ENCODE results near the gene TCF4.

TCF4 gene

GRCh38 chr18:55337138-55337537 lies 250.9 kb downstream of the TCF4 start:
- TF ChIP-seq, protein P1, sequence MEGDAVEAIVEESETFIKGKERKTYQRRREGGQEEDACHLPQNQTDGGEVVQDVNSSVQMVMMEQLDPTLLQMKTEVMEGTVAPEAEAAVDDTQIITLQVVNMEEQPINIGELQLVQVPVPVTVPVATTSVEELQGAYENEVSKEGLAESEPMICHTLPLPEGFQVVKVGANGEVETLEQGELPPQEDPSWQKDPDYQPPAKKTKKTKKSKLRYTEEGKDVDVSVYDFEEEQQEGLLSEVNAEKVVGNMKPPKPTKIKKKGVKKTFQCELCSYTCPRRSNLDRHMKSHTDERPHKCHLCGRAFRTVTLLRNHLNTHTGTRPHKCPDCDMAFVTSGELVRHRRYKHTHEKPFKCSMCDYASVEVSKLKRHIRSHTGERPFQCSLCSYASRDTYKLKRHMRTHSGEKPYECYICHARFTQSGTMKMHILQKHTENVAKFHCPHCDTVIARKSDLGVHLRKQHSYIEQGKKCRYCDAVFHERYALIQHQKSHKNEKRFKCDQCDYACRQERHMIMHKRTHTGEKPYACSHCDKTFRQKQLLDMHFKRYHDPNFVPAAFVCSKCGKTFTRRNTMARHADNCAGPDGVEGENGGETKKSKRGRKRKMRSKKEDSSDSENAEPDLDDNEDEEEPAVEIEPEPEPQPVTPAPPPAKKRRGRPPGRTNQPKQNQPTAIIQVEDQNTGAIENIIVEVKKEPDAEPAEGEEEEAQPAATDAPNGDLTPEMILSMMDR (IDR thresholded peaks at IDR 0.05; ENCODE audit: low read depth, low read length, missing control alignments), result no peak

GRCh38 chr18:55336438-55337100 lies 251.4 kb downstream of the TCF4 start:
- no peak overlapping the region for H3K4me3 ChIP-seq (replicated peaks; ENCODE audit: low read depth, low read length)
- TF ChIP-seq, protein P1 (IDR thresholded peaks at IDR 0.05; ENCODE audit: low read depth, low read length, missing control alignments), result no peak

More at GRCh38 chr18:55337138-55337537, 250.9 kb downstream of the TCF4 start:
- no peak for DNase-seq (ENCODE audit: extremely low read depth, low read depth)
- no peak overlapping the region for H3K4me3 ChIP-seq (replicated peaks; ENCODE audit: low read depth, low read length)

GRCh38 chr18:55334875-55335274 lies 253.1 kb downstream of the TCF4 start:
- H3K4me3 ChIP-seq (replicated peaks; ENCODE audit: low read depth, low read length), result no peak overlapping the region
- no peak for DNase-seq (ENCODE audit: extremely low read depth, low read depth)
- TF ChIP-seq, protein P1 (IDR thresholded peaks at IDR 0.05; ENCODE audit: low read depth, low read length, missing control alignments), result no peak

More at GRCh38 chr18:55336438-55337100, 251.4 kb downstream of the TCF4 start:
- no peak for DNase-seq (ENCODE audit: extremely low read depth, low read depth)

DNA sequence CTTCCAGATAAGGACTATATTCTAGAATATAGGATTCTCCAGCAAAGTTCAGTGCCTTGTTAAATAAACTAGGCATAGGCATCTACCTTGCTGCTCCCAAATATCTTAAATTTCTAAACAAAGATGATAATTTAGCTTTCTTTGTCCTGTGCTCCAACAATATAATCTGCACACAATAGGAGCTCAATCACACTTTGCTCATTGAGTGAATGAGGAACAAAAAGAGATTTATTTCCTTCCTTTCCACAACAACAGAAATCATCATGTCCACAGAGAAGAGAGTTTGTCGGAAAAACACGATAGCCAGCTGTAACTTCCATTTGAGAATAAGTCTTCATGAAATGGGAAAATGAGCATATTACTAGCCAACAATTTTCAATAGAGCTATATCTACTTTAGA lies 256.7 kb downstream of the TCF4 start:
- H3K4me3 ChIP-seq (replicated peaks; ENCODE audit: low read depth, low read length), result no peak overlapping the region
- TF ChIP-seq, protein P1 (IDR thresholded peaks at IDR 0.05; ENCODE audit: low read depth, low read length, missing control alignments), result no peak
- no peak for DNase-seq (ENCODE audit: extremely low read depth, low read depth)

GRCh38 chr18:55328301-55328700 lies 259.7 kb downstream of the TCF4 start:
- no peak overlapping the region for H3K4me3 ChIP-seq (replicated peaks; ENCODE audit: low read depth, low read length)
- DNase-seq (ENCODE audit: extremely low read depth, low read depth), result no peak
- TF ChIP-seq, protein P1 (IDR thresholded peaks at IDR 0.05; ENCODE audit: low read depth, low read length, missing control alignments), result no peak

DNA sequence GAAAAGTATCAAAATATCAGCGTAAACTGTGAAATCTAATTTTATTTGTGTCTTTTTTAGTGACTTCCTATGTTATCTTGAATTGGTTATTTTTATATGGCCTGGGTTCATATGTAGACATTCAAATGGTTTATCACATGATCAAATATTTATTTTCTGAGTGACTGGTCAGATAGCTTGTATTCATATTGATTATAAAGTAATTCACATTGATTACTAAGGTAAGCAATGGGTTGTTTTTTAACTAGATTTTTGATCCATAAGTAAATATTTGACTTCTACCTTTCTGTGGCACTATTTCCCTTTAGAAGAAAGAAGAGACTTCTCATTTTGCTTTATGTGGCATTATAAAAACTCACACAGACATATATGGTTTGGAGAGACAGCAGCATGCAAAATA lies 260.5 kb downstream of the TCF4 start:
- DNase-seq (ENCODE audit: extremely low read depth, low read depth), result no peak
- no peak overlapping the region for H3K4me3 ChIP-seq (replicated peaks; ENCODE audit: low read depth, low read length)
- TF ChIP-seq, protein P1 (IDR thresholded peaks at IDR 0.05; ENCODE audit: low read depth, low read length, missing control alignments), result no peak

DNA sequence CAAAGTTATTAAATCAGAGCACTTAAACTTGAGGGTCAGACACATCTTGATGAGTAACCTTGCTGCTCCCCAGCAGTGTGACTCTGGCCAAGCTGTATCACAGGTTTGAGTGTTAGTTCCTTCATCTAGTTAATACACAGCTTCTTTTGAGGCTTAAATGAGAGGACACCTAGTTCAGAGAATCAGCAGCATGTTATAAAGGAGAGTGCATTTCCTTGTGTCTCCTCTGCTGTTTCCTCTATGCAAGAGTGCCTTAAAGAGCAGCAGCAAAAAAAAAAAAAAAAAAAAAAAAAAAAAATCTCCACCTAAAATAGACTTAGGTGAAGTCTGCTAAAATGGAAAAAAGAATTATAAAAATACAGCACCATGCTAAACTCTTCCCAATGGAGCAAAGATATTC lies 261.9 kb downstream of the TCF4 start:
- no peak overlapping the region for H3K4me3 ChIP-seq (replicated peaks; ENCODE audit: low read depth, low read length)
- no peak for DNase-seq (ENCODE audit: extremely low read depth, low read depth)
- TF ChIP-seq, protein P1 (IDR thresholded peaks at IDR 0.05; ENCODE audit: low read depth, low read length, missing control alignments), result no peak
